Sigmoid colon (tissue), 7 donors: ENCODE results near the gene STON2. TPM values are rescaled to one million over a fixed set of nuclear protein-coding genes. Genes with fewer than 3 reads are reported as not detected.

ENCODE experiments used
- DNase-seq: peaks from one replicate; pipeline ENCODE4 v3.0.0-alpha.2; 2019
- H3K27ac ChIP-seq, 4 donors: fragments of 200-600 bp; sonication (generic); one replicate each; pipeline ENCODE4 v1.5.1; 2016 to 2019; ENCODE audit warnings: mild to moderate bottlenecking in 1 of 4
- H3K27me3 ChIP-seq, 3 donors: fragments of 200-600 bp; sonication (generic); one replicate each; pipeline ENCODE4 v1.5.1; 2019; ENCODE audit warnings: mild to moderate bottlenecking in 1 of 3
- H3K36me3 ChIP-seq, 4 donors: fragments of 200-600 bp; sonication (generic); one replicate each; pipeline ENCODE4 v1.5.1; 2016 to 2019
- H3K4me1 ChIP-seq, 4 donors: fragments of 200-600 bp; sonication (generic); one replicate each; pipeline ENCODE4 v1.5.1; 2017 to 2019
- H3K4me3 ChIP-seq, 4 donors: fragments of 200-600 bp; sonication (generic); one replicate each; pipeline ENCODE4 v1.5.1; 2017 to 2019; ENCODE audit warnings: mild to moderate bottlenecking in 2 of 4, moderate library complexity in 1 of 4
- H3K9me3 ChIP-seq, 4 donors: fragments of 200-600 bp in 3 of 4; sonication (generic) in 3 of 4; one replicate each; pipeline versions ENCODE4 v1.5.1 to v1.6.1; 2013 to 2019
- EP300 ChIP-seq, 4 donors: sonication (generic); formaldehyde crosslinking; IDR thresholded peaks; one replicate each; pipeline ENCODE4 v1.6.1; 2017; ENCODE audit warnings: antibody characterized with exemption in 4 of 4
- POLR2A ChIP-seq, 2 donors: fragments of 450-650 bp; IDR thresholded peaks; one replicate each; pipeline ENCODE4 v1.6.1; 2016; ENCODE audit warnings: antibody characterized with exemption in 2 of 2, mild to moderate bottlenecking in 2 of 2, moderate library complexity in 2 of 2
- POLR2AphosphoS5 ChIP-seq, 4 donors: sonication (generic); formaldehyde crosslinking; IDR thresholded peaks; one replicate each; pipeline ENCODE4 v1.6.1; 2017; ENCODE audit warnings: antibody characterized with exemption in 4 of 4
- WGBS, 2 donors: extraction: QIAGEN DNeasy Blood & Tissue Kit; methylation state at CpG; one replicate each; pipeline ENCODE4 v1.1.7; 2013; 5-methylcytosine and 5-hydroxymethylcytosine counted together
- intact Hi-C: fragments of 100-400 bp; cut with DNase I; formaldehyde crosslinking; loops from one replicate; pipeline ENCODE4 v1.15.1; 2023
- polyA plus RNA-seq, 3 donors: library from polyadenylated mRNA; stranded (reverse); fragments of 200-250 nt; gene quantifications; one replicate each; pipeline ENCODE4 v1.2.3, GENCODE V29; 2013
- total RNA-seq, 4 donors: library from RNA; depleted of rRNA; stranded (reverse); fragments of >200 nt; gene quantifications; one replicate each; pipeline ENCODE4 v1.1.0, GENCODE V29; 2016
- TF ChIP-seq, protein P1 (sequence below), 4 experiments: fragments of 450-650 bp in 3 of 4; fragments of 200-600 bp in 1 of 4; IDR thresholded peaks; one replicate each; pipeline ENCODE4 v1.5.1; 2016 to 2019; ENCODE audit warnings: antibody characterized with exemption in 4 of 4, mild to moderate bottlenecking in 3 of 4, moderate library complexity in 2 of 4
- donor health status: healthy with polysubstance abuse.
- donor health status: Bipolar disorder and iron deficiency.
- donor health status: healthy.

Gene STON2
- total and polyA plus RNA-seq, 7 donors: 2.9 to 15.6 (median 12.2) TPM

DNA sequence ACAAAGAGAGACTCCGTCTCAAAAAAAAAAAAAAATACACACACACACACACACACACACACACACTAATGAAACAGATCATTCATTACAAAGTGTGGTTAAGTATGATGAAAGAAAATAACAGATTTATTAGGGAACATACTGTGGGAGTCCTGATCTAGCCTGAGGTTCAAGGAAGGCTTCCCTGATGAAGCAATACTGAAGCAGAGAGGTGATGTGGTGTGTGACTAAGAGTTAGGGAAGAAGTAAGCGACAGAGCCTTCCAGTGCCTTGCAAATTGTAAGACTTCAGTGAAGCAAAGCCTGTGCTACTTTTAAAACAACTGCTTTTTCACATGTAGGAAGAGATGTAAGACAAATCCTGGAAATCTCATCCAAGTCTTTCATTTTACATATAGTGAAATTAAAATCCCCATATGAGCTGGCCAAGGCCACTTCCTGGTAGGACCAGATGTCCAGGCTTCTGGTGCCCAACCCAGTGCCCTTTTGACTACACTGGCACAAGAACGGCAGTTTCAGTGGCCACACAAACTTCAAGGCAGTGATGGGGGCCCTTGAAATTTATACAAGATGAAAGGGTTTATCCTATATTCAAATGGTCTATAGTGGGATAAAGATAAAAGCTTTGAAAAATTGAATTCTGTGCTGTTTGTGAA, 86.2 kb downstream of the STON2 start:
- Histone ChIP-seq H3K9me3 (no peaks in the 10 kb centered on the region), H3K36me3 (no peaks in the 10 kb centered on the region), H3K4me3 (no peak overlapping the region), H3K4me1 (no peaks in the 10 kb centered on the region), H3K27ac (no peak overlapping the region), H3K27me3 (no peaks in the 10 kb centered on the region)
- TF ChIP-seq POLR2AphosphoS5 (IDR thresholded peaks at IDR 0.05) (no peak), POLR2A (IDR thresholded peaks at IDR 0.05) (no peak), EP300 (IDR thresholded peaks at IDR 0.05) (no peak)
- TF ChIP-seq, protein P1, sequence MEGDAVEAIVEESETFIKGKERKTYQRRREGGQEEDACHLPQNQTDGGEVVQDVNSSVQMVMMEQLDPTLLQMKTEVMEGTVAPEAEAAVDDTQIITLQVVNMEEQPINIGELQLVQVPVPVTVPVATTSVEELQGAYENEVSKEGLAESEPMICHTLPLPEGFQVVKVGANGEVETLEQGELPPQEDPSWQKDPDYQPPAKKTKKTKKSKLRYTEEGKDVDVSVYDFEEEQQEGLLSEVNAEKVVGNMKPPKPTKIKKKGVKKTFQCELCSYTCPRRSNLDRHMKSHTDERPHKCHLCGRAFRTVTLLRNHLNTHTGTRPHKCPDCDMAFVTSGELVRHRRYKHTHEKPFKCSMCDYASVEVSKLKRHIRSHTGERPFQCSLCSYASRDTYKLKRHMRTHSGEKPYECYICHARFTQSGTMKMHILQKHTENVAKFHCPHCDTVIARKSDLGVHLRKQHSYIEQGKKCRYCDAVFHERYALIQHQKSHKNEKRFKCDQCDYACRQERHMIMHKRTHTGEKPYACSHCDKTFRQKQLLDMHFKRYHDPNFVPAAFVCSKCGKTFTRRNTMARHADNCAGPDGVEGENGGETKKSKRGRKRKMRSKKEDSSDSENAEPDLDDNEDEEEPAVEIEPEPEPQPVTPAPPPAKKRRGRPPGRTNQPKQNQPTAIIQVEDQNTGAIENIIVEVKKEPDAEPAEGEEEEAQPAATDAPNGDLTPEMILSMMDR (IDR thresholded peaks at IDR 0.05): no peak
- 73 to 81% methylated on average over 3 of the region's 3 CpGs for WGBS, 2 donors
- intact Hi-C loops: no loop called here
- DNase-seq: no peak

DNA sequence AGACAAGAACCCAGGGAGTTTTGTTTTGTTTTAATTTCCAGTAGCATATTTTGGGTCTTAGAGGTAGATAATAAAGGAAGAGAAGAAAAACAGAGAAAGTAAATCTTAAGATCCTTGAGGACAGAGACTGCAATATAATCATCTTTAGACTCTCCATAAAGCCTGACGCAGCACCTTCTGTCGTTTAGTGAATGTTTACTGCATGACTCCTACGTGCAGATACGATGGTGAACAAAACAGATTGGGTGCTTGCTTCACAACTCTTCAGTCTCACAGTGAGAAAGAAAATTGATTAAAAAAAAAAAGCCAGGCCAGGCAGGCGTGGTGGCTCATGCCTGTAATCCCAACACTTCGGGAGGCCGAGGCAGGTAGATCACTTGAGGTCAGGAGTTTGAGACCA, 86.9 kb downstream of the STON2 start:
- TF ChIP-seq POLR2AphosphoS5 (IDR thresholded peaks at IDR 0.05) (no peak), POLR2A (IDR thresholded peaks at IDR 0.05) (no peak), EP300 (IDR thresholded peaks at IDR 0.05) (no peak)
- TF ChIP-seq, protein P1 (IDR thresholded peaks at IDR 0.05): no peak
- H3K4me1 ChIP-seq: no peaks in the 10 kb centered on the region
- H3K36me3 ChIP-seq: no peaks in the 10 kb centered on the region
- H3K9me3 ChIP-seq: no peaks in the 10 kb centered on the region
- DNase-seq: no peak
- no peak overlapping the region for H3K27ac ChIP-seq
- H3K4me3 ChIP-seq: no peak overlapping the region
- H3K27me3 ChIP-seq: no peaks in the 10 kb centered on the region
- intact Hi-C loops: no loop called here
- WGBS, 2 donors: 78 to 80% methylated on average over 7 of the region's 7 CpGs

DNA sequence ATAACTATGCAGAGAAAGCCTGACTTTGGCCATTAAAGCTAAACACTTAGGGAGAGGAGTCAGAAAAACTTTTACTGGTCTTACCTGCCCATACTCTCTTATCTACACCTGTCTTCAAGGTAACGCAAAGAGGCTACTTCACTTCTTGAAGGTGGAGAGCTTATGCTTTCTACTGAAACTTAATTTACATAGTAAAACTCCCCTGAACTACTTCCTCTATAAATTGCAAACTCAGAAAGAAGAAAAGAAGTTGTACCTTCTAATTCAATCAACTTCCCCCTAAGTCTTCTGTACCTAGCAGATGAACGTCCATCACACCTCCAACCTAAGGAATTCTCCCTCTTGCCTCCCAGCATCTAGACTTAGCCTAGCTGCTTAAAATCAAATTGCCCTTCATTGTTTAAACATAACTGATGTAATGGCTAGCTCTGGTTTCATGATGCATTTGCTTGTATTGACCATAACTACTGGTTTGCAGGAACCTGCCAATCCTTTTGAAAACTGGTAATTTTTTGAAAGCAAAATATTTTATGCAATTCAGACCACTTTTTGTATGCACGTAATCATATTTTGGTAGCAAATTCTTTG, 87.7 kb downstream of the STON2 start:
- Histone ChIP-seq H3K36me3 (no peaks in the 10 kb centered on the region), H3K27me3 (no peaks in the 10 kb centered on the region), H3K27ac (no peak overlapping the region), H3K4me3 (no peak overlapping the region), H3K9me3 (no peaks in the 10 kb centered on the region), H3K4me1 (no peaks in the 10 kb centered on the region)
- 78 to 89% methylated on average over 3 of the region's 3 CpGs for WGBS, 2 donors
- TF ChIP-seq POLR2A (IDR thresholded peaks at IDR 0.05) (no peak), EP300 (IDR thresholded peaks at IDR 0.05) (no peak), POLR2AphosphoS5 (IDR thresholded peaks at IDR 0.05) (no peak)
- TF ChIP-seq, protein P1 (IDR thresholded peaks at IDR 0.05): no peak
- no peak for DNase-seq
- intact Hi-C loops: no loop called here

DNA sequence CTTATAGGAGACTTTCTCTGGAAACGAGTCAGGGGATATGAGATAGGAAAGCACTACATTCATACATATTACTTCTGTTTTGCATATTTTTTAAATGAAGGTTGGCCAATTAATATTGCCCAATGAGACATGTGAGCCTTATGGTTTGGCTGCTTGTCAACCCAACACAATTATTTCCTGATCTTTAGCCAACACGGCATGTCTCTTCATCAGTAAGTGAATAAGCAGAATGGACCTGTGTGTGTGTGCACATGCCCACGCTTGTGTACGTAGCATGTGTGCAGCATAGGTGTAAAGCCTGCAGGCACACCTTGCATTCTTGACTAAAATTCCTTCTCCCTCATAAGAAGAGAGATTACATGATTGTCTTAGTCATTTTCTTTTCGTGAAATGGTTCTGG, 88.3 kb downstream of the STON2 start:
- Histone ChIP-seq H3K4me1 (no peaks in the 10 kb centered on the region), H3K36me3 (no peaks in the 10 kb centered on the region), H3K27ac (no peak overlapping the region), H3K27me3 (no peaks in the 10 kb centered on the region), H3K9me3 (no peaks in the 10 kb centered on the region), H3K4me3 (no peak overlapping the region)
- TF ChIP-seq, protein P1 (IDR thresholded peaks at IDR 0.05): no peak
- TF ChIP-seq POLR2AphosphoS5 (IDR thresholded peaks at IDR 0.05): no peak
- no peak for TF ChIP-seq POLR2A (IDR thresholded peaks at IDR 0.05)
- TF ChIP-seq EP300 (IDR thresholded peaks at IDR 0.05): no peak
- intact Hi-C loops: no loop called here
- 77 to 87% methylated on average over 5 of the region's 5 CpGs for WGBS, 2 donors
- DNase-seq: no peak
